ENCODE measurements around the gene RESP18.
A peak's percentile ranks its signal among the peaks of the same experiment; 100 is the strongest.

Gene RESP18

DNA sequence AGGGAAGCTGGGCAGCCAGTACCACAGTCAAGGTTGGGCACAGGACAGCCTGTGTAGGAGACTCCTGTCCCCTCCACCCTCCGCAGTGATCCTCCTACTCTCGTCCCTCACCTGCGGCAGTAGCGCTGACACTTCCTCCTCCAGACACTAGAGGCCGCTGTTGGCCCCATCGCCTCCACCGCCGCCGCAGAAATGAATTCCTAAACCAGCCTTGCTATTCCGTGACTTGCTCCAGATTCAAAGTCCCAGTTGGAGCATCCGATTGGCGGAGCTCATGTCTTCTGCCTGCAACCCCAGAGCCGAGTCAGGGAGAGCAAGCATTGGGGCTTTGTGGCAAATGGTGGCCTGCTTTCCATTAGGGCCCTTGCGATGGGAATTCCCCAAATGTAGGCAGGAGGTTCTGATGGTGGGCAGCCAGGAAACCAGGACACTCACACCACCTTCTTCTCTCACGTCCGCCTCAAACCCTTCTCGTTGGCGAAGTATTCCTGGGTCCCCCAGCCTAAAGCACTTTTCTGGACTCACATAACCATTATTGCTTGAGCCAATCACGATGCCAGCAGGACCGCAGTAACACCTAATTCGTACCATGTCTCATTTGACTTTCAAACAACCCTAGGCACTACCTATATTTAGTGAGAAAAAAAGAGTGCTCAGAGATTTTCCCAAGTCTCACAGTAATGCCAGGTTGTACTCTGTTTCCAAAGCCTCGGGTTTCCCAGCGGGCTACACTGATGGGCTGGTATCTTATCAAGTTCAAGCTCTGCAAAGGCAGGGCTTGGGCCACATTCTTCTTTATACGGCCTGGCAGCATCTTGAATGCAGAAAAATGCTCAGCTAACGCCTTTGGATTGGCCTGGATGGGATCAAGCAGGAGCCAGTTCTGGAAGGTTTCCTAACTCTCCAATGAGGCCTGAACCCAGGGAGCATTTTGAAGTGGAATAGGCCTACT is 54.6 kb downstream of the RESP18 start:
- DNase-seq (ENCODE audit: low read depth) = peak; percentile 52

Data from stimulated activated CD8-positive, alpha-beta memory T cell treated with anti-CD3 and anti-CD28 coated beads, Interleukin-7, amount 100 ng/mL, for 24 hours (primary cell).